ENCODE data around the gene EVI5L. TPM values are rescaled to one million over a fixed set of nuclear protein-coding genes. Genes with fewer than 3 reads are reported as not detected.

Gene EVI5L
- total RNA-seq, 1 donor from 2014 or later: 15.5 TPM

- no peak overlapping the region for H3K27ac ChIP-seq
- no peaks in the 10 kb centered on the region for H3K9me3 ChIP-seq
- TF ChIP-seq CTCF (IDR thresholded peaks at IDR 0.05): no peak
- DNase-seq (no peak), ATAC-seq (no peak)
- no peak overlapping the region for H3K4me3 ChIP-seq
- H3K27me3 ChIP-seq: no peaks in the 10 kb centered on the region
- no peaks in the 10 kb centered on the region for H3K36me3 ChIP-seq
- H3K4me1 ChIP-seq: no peaks in the 10 kb centered on the region
- intact Hi-C loops (cut with DNase I): no loop called here
Observed at GRCh38 chr19:7850945-7851622, 21.1 kb downstream of the EVI5L start.

- H3K27ac ChIP-seq: no peak overlapping the region
- H3K36me3 ChIP-seq: no peaks in the 10 kb centered on the region
- H3K4me3 ChIP-seq: no peak overlapping the region
- H3K27me3 ChIP-seq: no peaks in the 10 kb centered on the region
- DNase-seq (no peak), ATAC-seq (no peak)
- TF ChIP-seq CTCF (IDR thresholded peaks at IDR 0.05): no peak
- intact Hi-C loops (cut with DNase I): no loop called here
- no peaks in the 10 kb centered on the region for H3K9me3 ChIP-seq
- no peaks in the 10 kb centered on the region for H3K4me1 ChIP-seq
Observed at GRCh38 chr19:7851623-7852500, 21.8 kb downstream of the EVI5L start.

- peak; percentile 86 for ATAC-seq
- Histone ChIP-seq H3K27ac (no peak overlapping the region), H3K9me3 (no peaks in the 10 kb centered on the region), H3K4me3 (no peak overlapping the region), H3K36me3 (no peaks in the 10 kb centered on the region), H3K4me1 (no peaks in the 10 kb centered on the region), H3K27me3 (no peaks in the 10 kb centered on the region)
- intact Hi-C loops (cut with DNase I): no loop called here
- TF ChIP-seq CTCF (IDR thresholded peaks at IDR 0.05): peak; percentile 83
- peak; percentile 92 for DNase-seq
Observed at GRCh38 chr19:7852851-7853769, 23.1 kb downstream of the EVI5L start.

GRCh38 chr19:7853770-7854128 is 23.7 kb downstream of the EVI5L start:
- ATAC-seq: no peak
- no peak overlapping the region for H3K4me3 ChIP-seq
- H3K4me1 ChIP-seq: no peaks in the 10 kb centered on the region
- no peaks in the 10 kb centered on the region for H3K9me3 ChIP-seq
- intact Hi-C loops (cut with DNase I): no loop called here
- no peaks in the 10 kb centered on the region for H3K36me3 ChIP-seq
- H3K27me3 ChIP-seq: no peaks in the 10 kb centered on the region
- no peak for DNase-seq
- H3K27ac ChIP-seq: no peak overlapping the region
- TF ChIP-seq CTCF (IDR thresholded peaks at IDR 0.05): no peak

GRCh38 chr19:7855426-7856108 is 25.5 kb downstream of the EVI5L start:
- Histone ChIP-seq H3K27me3 (no peaks in the 10 kb centered on the region), H3K27ac (no peak overlapping the region), H3K4me3 (no peak overlapping the region), H3K36me3 (no peaks in the 10 kb centered on the region), H3K4me1 (no peaks in the 10 kb centered on the region), H3K9me3 (no peaks in the 10 kb centered on the region)
- intact Hi-C loops (cut with DNase I): no loop called here
- no peak for TF ChIP-seq CTCF (IDR thresholded peaks at IDR 0.05)
- ATAC-seq (no peak), DNase-seq (no peak)
